ENCODE results near the gene DYNC1I1.

DNA sequence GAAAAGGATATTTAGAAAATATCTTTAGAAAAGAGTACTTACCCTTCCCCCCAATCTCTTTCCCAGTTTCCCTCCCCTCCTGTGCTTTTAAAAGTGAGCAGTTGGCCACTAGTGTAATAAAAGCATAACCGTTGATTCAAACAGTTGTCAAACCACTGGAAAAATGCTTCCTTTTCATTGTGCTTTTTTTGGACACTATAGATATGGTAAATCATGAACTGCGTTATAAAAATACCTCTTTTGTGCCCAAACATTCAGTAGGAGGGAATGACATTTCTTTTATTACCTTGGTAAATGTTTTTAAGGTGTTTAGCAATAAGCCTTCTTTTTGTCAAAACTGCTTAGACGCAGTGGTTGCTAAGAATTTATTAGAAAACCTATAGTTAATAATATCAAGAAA, 317.2 kb downstream of the DYNC1I1 start:
- no peak for TF ChIP-seq YY1 (IDR thresholded peaks at IDR 0.05; ENCODE audit: insufficient read depth, insufficient read length)
- no peak for TF ChIP-seq SUZ12 (IDR thresholded peaks at IDR 0.05; ENCODE audit: extremely low read depth, insufficient read depth, insufficient read length)
